ENCODE results near the gene ZNF91.
A peak's percentile ranks its signal among the peaks of the same experiment; 100 is the strongest.
"Not testable (repeated sequence)": the region's sequence is repeated elsewhere in the genome, so short reads cannot be mapped to it uniquely, and the experiment has no call there.

Gene ZNF91

DNA sequence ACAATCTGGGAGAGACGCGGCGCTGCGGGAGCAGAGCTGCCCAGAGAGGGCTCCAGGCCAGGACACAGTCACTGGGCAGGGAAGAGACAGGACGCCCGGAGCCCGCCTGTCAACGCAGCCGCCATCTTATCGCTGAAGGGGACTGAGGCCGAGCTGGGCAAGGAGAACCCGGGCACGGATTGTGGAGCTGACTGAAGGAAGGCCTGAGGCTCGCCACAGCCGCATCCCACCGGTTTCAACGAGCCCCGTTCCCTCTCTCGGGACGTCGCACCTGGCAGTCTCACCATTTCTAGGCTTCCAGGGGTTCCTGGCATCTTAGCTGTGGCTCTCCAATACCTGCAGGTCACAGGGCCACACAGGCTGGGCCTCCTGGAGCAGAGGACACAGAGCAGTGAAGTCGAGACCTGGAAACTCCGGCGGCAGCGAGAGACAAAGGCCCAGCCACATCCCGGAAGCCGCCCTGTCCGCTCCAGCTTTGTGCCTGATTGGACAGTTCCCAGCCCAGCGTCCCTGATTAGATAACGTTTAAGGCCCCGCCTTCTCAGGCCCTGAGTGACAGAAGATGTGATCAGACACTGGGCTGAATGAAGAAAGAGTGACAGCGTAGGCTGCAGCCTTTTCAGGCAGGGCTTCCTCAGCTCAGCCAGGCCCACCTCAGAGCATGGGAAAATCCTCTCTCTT lies at the start of gene ZNF91:
Gene ZNF91 (minus strand): TSS at position 431 of the 681 bp plus-strand sequence. CDS start 117 bp downstream, at position 314.
- peak; percentile 98 for DNase-seq (ENCODE audit: low read depth, low spot score)

DNA sequence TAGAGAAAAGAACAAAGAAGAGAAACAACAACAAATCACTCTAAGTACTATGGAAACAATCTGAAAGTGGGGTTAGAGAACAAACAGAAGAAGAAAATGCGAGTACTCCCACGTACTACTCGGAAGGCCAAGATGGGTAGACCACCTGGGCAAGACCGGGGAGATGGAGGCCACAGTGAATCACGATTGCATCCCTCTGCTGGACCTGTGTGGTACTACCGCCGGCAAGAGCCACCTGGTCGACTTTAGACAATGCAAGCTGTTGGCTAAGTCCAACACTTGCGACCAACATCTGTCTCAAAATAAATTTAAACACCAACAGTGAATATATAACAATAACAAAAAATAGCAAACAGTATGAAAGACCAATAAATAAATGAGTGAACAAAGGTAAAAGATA lies 45.5 kb upstream of the ZNF91 start:
- DNase-seq (ENCODE audit: low read depth, low spot score), result no peak

DNA sequence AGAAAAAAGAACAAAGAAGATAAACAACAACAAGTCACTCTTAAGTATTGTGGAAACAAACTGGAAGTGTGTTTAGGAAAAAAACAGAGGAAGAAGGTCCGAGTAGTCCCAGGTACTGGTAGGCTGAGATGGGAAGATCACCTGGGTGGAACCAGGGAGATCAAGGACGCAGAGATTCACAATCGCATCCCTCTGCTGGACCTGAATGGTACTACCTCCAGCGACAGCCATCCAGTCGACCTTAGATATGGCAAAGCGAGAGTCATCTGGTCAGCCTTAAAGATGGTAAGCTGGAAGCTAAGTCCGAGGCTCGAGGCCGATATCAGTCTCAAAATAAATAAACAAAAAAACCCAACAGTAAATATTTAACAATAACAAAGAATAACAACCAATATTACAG lies 44.9 kb upstream of the ZNF91 start:
- no peak for DNase-seq (ENCODE audit: low read depth, low spot score)

DNA sequence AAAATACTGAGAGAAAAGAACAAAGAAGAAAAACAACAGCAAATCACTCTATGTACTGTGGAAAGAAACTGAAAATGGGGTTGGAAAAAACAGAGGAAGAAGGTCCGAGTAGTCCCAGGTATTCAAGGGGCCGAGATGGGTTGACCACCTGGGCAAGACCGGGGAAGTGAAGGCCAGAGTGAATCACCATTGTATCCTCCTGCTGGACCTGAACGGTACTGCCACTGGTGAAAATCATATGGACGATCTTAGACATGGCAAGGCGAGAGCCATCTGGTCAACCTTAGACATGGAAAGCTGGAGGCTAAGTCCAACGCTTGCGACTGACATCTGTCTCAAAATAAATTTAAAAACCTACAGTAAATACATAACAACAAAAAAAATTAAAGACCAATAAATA lies 44.4 kb upstream of the ZNF91 start:
- DNase-seq (ENCODE audit: low read depth, low spot score), result no peak

DNA sequence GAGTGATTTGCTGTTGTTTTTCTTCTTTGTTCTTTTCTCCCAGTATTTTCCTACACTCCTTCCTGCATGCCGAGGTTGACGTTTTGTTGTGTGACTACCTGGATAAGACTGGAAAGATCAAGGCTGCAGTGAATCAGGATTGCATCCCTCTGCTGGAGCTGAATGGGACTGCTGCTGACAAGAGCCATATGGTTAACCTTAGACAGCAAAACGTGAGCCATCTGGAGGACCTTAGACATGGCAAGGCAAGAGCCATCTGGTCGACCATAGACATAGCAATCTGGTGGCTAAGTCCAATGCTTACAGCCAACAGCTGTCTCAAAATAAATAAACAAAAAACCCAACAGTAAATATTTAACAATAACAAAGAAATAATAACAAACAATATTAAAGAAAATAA lies 42.6 kb upstream of the ZNF91 start:
- no peak for DNase-seq (ENCODE audit: low read depth, low spot score)

DNA sequence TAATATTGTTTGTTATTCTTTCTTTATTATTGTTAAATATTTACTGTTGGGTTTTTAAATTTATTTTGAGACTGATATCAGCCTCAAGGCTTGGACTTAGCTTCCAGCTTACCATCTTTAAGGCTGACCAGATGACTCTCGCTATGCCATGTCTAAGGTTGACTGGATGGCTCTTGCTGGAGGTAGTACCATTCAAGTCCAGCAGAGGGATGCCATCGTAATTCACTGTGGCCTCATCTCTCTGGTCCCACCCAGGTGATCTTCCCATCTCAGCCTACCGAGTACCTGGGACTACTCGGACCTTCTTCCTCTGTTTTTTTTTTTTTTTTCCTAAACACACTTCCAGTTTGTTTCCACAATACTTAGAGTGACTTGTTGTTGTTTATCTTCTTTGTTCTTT lies 41.7 kb upstream of the ZNF91 start:
- DNase-seq (ENCODE audit: low read depth, low spot score), result no peak

DNA sequence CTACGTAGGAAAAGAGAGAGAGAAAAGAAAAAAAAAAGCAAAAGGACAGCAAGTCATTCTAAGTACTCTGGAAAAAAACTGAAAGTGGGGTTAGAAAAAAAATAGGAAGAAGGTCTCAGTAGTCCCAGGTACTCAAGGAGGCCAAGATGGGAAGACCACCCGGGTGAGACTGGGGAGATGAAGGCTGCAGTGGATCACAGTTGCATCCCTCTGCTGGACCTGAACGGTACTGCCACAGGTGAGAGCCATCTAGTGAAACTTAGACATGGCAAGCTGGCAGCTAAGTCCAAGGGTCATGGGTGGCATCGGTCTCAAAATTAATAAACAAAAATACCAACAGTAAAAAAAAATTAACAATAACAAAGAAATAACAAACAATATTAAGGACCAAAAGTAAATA lies 41.0 kb upstream of the ZNF91 start:
- DNase-seq (ENCODE audit: low read depth, low spot score), result no peak

DNA sequence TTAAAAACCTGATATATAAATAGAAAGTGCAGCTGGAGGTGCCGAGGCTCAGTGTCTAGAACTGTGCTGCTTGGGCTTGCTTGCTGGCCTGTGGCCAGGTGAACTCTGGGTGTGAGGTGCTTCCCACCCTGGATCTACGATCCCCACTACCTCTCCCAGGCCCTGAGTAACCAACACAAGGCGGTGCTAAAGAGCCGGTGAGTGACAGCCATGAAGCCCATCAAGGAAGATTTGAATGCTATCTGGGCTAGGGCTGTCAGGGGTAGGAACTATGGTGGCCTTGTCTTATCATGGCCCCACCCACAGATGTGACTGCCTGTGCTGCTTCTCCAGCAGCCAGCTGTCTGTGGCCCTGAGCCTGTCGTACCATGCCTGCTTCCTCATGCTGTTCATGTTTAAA lies 25.6 kb upstream of the ZNF91 start:
- DNase-seq (ENCODE audit: low read depth, low spot score), result no peak

DNA sequence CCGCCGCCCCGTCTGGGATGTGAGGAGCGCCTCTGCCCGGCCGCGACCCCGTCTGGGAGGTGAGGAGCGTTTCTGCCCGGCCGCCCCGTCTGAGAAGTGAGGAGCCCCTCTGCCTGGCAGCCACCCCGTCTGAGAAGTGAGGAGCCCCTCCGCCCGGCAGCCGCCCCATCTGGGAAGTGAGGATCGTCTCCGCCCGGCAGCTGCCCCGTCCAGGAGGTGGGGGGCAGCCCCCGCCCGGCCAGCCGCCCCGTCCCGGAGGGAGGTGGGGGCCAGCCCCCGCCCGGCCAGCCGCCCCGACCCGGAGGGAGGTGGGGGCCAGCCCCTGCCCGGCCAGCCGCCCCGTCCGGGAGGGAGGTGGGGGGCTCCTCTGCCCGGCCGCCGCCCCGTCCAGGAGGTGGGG lies 24.0 kb upstream of the ZNF91 start:
- DNase-seq (ENCODE audit: low read depth, low spot score), result not testable (repeated sequence)

DNA sequence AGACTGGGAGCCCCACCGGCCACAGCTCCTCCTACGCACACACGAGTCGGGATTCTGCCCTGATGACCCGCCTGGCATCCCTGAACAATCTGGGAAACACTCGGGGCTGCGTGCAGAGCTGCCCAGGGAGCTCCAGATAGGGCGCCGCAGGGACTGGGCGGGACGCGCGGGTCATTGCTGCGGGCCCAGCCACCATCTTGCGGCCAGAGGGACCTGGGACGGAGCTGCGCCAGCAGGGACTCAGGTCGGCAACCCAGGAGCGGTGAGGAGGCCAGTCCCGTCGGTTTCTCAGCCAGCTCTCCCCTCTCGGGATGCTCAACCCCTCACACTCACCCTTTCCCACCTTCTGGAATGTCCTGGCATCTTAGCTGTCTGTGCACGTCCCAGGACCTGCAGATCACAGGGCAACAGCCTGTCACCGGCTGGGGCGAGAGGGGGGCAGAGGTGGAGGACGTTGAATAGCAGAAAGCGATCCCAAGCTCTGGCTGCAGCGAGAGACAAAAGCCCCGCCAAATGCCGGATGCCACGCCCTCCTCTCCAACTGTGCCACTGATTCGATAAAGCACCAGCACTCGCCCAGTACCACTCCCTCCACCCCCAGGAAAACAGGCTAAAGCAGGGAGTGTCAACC lies 20.4 kb upstream of the ZNF91 start:
- DNase-seq (ENCODE audit: low read depth, low spot score), result peak; percentile 76

DNA sequence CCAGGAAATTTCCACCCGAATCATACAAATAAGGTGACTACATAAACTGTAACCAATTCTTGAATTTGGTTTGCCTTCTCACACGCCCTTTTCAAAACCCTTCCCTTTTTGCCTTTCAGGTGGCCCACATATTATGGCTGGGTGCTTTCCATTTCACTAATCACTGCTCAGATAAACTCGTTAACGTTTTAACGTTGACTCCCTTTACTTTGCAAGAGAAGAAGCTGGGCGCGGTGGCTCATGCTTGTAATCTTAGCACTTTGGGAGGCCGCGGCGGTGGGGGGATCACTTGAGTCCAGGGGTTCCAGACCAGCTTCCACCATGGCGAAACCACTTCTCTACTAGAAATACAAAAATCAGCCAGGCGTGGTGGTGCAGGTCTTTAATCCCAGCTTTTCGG lies 19.8 kb upstream of the ZNF91 start:
- peak; percentile 8 for DNase-seq (ENCODE audit: low read depth, low spot score)

DNA sequence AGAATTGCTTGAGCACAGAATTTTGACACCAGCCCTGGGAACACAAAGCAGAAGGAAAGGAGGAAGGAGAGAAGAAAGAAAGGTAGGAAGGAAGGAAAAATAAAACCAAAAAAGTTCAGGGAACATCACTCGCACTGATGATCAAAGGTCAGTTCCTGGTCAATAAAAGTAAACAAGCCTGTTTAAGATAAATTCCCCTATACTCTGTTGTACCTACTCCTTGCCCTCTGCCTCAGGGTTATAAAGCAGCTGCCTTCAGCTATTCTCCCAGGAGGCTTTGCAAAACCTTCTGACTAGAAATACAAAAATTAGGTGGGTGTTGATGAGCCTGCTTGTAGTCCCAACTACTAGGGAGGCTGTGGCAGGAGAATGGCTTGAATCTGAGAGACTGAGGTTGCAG lies 14.9 kb upstream of the ZNF91 start:
- DNase-seq (ENCODE audit: low read depth, low spot score), result no peak

DNA sequence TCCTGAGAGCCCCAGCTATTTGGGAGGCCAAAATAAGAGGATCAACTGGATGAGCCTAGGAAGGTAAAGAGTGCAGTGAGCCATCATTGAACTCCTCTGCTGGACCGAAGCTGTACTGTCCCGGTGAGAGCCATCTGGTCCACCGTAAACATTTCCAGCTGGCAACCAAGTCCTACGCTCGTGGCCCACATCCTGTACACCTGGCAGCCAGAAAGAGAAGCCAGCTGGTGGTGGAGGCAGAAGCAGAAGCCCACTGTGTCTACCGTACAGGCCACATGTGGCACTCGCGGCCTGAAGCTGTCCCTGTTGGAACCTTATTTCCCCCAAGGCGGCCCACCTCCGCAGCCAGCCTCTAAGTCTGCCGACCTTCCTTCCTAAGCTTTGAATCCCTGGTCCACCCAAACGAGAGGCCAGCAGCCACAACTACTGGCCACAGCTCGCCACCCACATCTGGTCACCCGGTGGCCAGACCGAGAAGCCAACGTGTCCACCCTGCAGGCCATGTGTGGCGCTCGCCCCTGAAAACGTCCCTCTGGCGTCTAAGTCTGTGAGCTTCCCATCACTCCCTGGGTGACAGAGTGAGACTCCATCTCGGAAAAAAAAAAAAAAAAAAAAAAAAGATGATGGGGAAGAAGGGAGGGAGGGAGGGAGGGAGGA lies 14.2 kb upstream of the ZNF91 start:
- DNase-seq (ENCODE audit: low read depth, low spot score), result no peak

DNA sequence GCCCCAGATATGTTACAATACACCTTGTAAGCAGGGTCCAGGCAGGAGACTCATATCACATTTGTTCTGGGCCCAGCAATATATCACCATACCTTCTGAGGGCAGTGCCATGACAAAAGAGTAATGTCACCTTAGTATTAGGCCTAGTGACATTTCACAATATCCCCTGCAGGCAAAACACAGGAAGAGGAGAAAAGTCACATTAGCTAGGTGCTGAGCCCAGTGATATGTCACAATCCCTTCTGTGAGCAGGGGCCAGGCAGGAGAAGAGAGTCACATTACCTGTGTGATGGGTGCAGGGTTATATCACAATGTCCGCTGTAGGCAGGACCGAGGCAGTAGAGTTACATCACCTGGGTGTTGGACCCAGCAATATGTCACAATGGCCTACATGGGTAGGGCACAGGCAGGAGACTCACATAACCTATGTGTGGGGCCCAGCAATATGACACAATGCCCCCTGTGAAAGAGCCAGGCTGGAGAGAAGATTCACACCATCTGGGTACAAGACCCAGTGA lies 12.4 kb upstream of the ZNF91 start:
- no peak for DNase-seq (ENCODE audit: low read depth, low spot score)

DNA sequence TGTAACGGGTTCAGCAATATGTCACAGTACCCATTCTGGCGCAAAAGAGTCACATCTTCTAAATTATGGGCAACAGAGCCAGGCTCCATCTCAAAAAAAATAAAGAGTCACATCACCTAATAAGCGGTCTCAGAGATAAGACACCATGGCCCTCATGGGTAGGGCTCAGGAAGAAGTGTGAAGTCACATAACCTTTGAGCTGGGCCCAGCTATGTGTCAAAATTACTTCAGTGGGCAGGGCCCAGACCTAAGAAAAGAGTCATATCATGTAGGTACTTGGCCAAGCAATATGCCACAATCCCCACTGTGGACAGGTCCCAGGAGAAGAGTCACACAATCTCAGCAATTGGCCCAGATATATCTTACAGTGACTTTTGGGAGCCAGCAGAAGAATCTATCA lies 11.4 kb upstream of the ZNF91 start:
- no peak for DNase-seq (ENCODE audit: low read depth, low spot score)

DNA sequence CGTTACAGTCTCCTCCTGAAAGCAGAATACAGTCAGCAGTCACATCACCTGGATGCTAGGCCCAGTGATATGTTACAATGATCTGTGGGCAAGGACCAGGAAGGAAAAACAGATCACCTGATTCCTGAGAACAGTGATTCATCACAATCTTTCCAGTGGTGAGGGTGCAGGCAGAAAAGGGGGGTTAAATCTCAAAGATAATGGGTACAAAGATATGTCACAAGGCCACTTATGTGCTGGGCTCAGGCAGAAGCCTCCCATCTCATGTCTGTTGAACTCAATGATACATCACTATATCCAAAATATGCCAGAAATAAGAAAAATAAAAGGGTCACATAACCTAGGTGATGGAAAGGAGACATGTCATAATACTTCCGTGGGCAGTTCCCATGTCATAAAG lies 10.8 kb upstream of the ZNF91 start:
- DNase-seq (ENCODE audit: low read depth, low spot score), result no peak

DNA sequence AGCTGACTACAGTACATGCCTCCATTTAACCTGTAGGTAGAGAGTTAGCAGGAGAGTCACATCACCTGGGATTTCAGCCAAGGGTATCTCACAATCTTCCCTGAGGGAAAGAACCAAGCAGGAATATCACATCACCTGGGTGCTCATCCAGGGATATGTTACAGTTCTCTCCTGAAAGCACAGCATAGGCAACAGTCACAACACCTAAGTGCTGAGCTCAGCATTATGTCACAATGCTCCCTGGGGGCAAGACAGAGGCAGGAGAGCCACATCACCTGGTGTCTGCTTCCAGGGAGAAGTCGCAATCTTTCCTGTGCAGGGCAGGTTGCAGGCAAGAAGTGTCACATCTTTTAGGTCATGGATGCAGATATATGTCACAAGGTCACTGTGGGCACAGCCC lies 9.4 kb upstream of the ZNF91 start:
- no peak for DNase-seq (ENCODE audit: low read depth, low spot score)

DNA sequence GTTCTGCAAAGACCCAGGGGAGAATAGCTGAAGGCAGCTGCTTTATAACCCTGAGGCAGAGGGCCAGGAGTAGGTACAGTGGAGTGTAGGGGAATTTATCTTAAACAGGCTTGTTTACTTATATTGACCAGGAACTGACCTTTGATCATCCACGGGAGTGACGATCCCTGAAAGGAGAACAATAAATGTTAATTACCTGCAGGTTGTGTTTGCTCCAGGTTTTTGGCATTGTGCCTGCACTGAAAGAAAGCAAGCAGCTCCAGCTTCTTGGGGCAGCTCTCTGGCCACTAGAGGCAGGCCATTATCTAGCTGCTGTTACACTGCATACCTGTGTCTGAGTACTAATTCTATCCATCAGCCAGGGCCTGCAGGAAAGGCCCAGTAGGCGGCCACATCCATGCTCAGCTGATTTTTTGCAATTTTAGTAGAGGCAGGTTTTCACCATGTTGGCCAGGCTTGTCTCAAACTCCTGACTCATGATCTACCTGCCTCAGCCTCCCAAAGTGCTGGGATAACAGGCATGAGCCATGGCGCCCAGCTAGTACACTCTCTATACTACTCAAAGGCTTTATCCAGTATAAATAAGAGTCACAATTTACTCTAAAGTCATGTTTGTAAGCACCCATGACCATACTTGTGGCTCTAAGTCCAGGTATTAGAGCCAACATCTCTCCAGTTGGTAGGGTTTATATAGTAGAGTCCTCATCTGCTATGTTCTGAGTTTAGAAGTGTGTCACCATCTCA lies 8.5 kb upstream of the ZNF91 start:
- DNase-seq (ENCODE audit: low read depth, low spot score), result no peak

DNA sequence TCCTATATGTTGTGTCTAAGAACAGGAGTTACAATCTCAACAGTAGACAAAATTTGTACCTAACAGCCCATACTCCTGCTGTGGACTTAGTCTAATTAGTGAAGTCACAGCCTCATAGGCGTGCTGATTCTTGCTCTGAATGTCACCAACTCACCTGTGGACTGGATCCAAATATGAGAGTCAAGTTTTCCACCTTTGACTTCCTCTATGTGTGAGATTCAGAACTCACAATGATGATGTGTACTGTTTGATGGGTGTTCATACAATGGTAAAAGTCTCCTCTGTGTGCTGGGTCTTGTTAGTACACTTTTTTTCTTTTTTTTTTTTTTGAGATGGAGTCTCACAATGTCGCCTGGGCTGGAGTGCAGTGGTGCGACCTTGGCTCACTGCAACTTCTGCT lies 7.8 kb upstream of the ZNF91 start:
- no peak for DNase-seq (ENCODE audit: low read depth, low spot score)

DNA sequence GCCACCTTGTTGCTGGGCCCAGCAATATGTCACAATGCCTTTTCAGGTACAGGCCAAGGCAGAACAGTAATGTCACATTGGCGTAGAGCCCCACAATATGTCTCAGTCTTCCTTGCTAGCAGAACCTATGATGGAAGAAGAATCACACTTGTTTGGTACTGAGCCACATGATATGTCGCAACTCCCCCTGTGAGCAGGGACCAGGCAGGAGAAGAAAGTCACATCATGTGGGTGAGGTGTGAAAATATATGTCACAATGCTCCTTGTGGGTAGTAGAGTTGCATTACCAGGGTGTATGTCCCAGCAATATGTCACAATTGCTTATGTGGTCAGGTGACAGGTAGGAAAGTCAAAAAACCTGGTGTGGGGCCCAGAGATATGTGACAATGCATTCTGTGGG lies 7.1 kb upstream of the ZNF91 start:
- DNase-seq (ENCODE audit: low read depth, low spot score), result no peak

DNA sequence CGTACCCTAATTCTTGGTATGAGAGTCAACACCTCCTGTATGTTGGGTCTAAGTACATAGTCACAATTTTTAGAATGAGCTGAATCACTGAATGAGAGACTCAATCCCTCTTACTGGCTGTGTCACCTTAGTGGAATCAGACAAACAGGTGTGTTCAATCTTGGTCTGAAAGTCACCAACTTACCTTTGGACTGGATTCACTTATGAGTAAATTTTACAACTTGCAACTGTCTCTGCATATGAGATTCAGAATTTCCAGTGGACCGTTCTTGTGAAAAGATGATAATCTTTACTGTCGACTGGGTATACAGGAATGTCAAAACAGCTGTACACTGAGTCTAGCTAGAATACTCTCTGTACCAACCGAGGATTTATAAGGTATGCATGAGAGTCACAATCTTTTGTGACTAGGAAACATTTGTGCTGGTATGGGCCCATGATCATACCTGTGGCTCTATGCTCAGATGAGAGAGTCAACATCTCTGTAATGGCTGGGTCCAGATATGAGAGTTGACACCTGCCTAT lies 5.9 kb upstream of the ZNF91 start:
- DNase-seq (ENCODE audit: low read depth, low spot score), result no peak

DNA sequence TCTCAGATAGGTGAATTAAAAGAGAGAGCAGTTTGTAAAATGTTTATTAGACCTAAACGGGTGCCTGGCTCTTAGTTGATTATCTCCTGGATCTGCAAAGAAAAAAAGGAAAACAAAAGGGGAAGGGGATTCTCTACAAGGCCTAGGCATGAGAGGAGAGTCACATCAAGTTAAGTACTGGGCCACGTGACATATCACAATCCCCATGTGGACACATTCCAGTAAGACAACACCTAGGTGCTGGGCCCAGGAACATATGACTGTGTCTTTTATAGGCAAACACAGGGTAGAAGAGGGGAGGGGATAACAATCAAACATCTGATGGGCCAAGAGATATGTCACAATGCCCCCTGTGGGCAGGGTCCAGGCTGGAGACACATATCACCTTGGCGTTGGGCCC lies 4.2 kb upstream of the ZNF91 start:
- no peak for DNase-seq (ENCODE audit: low read depth, low spot score)
